Dedifferentiated amniotic fluid mesenchymal stem cell (primary cell): ENCODE data around the gene CD163.
"Not testable (repeated sequence)": the region's sequence is repeated elsewhere in the genome, so short reads cannot be mapped to it uniquely, and the experiment has no call there.

Experiments
- DNase-seq: peaks from one replicate; pipeline ENCODE4 v3.0.0-alpha.2; 2016; ENCODE audit errors: extremely low spot score

Gene CD163

DNA sequence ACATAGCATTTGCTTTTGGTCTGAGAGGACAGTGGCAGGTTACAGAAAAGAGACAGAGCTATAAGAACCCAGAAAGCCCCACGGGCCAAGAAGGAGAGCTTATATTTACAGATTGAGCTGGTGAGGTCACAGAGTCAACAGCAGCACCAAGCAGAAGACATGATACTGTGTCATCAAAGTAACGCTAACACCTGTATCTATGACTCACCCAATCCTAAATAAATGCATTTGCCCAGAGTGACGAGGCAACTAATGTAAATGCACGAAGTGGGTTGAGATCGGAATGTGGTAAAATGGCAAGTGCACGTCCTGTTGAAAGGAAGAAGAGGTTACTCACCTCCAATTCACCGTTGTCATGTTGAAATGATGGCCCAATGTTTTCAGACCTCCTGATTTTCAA, 52.9 kb downstream of the CD163 start:
- no peak for DNase-seq

DNA sequence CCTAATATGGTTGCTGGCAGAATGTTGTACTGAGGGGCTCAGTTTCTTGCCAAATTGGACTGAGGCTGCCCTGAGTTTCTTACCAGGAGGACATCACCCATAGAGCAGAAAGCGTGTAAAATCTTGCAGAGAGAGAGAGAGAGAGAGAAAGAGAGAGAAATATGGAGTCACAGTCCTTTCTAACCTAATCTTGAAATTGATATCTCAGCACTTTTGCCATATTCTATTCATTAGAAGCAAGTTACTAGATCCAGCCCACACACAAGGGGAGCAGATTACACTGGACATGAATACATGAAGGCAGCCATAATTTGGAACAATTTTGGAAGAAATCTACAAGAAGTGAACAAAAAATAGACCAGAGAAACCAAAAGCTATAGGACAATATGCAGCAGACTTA, 55.5 kb downstream of the CD163 start:
- no peak for DNase-seq

DNA sequence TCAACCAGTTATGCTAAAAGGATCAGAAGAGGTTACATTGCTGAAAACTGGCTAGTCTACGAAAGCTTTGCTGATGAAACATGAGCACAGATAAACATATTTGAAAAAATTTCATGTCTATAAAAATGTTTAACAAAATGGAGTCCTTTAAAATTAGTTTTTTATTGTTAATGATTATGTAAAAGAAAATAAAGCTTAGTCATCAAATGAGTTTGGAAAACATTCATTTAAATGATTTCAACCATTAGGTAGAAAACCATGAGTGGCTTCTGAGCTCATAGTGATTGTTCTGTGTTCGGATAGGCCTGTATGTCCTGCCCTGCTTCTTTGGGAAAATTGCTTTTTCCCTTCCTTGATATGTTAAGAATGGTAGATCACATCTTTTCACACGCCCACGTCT, 59.0 kb downstream of the CD163 start:
- no peak for DNase-seq

DNA sequence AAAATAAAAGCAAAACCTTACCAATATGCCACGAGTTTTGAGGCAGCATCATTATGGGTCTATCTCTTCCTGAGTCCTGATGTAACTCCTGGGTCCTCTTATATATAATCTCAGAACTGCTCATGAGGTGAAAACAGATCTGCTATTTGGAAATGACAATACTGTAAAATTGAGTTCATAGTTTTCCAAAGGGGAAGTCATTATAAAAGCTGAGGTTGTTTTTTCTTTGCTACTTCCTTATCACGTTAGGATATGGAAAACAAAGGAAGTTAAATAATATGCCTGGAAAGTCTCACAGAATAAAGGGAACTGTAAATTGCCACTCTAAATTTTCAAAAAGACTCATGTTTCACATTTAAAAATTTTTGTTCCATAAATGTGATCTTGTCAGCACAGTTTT, 59.5 kb downstream of the CD163 start, which contains the start of gene CD163L1:
Gene CD163L1, minus strand, starts transcription at position 78 of the 400 bp plus-strand sequence. Its CDS starts 26 bp downstream, at position 52.
- no peak for DNase-seq

DNA sequence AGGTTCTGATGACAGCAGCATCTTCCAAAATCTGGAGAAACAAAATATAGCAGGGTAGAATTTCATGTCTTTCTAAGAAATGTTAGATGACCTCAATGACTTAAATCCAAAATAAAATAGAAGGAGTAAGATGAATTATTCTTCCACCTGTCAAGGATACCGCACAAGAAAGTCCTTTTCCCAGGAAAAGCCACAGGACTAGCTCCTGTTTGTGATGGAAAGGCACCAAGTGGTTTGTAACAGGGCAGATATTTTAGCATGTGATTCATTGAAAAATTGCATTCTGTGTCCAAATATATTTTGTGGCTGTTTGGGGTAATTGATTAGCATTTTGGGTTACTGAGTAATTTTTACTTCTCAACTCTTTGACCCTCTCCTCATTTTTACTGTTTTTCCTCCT, 62.4 kb downstream of the CD163 start:
- no peak for DNase-seq

DNA sequence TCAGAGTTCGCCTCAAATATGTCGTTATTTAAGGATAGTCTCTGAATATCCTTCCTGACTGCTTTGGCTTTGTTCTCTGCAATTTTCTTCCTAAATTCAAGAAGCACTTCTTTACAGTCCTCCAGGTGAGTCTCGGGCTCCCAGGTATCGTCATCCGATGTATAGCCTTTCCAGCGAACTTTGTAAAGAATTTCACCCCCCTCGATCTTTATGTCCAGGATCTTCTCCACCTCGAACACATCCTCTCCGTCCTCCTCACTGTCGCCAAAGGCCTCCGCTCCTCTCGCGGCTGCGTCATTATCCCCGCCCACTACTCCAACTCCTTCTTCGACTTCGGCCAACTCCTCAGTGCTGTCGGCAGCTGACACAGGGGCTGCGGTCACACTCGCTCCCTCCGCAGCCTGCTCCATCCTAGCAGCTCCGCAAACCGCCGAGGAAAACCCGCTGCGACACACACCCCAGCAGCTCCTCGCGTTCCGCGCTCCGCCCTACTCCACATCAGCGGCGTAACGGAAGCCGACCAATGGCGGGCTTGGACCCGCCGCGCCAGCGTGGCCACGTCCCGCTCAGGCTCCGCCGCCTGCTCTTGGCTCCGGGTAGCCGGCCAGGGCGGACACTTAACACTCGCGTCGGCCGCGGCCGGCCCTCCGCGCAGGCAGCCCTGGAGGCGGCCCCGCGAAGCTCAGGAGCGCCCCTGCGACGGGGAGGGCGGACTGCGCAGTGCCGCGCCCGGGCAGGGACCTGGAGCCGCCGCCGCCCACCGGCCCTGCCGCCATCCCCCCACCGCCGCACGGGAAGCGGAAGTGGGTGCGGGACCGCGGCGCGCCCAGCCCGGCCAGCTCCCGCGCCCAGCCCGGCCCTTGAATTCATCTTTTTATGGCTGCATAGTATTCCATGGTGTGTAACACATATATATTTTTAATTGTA, 63.7 kb downstream of the CD163 start:
- no peak for DNase-seq

DNA sequence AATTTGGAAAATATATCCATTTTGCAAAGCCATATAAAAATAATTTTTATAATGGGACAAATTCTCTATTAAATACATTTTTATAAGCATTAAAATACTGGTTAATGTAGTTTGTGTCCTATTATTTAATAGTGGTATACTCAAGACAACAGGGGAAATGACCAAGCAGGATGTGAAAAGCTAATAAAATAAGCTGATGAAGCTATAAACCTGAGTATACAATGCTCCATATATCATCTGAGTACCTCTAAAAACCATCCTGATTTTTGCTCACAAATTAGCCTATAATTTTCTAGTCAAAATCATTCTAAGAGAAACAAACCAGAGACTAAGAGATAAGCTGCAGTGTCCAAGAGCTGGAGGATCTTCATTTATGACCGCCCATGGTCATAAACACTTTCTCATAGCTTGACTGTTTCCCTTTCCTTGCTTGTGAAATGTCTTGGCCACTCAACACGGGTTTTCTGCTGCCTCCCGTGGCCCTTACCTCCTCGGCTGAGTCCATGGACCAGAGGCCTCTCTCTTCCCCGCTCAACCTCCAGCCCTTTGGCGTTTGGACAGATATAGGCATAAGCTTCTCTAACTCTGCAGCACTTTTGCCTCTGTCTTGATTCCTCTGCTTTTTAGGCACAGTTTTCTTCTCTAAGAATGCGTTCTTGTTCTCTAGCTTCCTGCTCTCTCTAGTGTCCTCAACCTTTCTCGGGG, 65.1 kb downstream of the CD163 start:
- not testable (repeated sequence) for DNase-seq

DNA sequence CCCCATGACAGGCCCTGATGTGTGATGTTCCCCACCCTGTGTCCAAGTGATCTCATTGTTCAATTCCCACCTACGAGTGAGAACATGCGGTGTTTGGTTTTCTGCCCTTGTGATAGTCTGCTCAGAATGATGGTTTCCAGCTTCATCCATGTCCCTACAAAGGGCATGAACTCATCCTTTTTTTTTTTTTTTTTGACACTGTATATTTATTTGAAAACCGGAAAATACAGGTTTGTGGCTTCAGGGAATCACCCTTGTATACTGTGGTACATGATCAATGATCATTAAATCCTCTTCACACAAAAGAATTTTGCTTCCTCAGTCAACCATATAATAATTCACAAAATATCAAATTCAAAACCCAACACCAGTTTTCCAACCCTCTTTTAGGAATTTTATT, 66.1 kb downstream of the CD163 start:
- DNase-seq: not testable (repeated sequence)

DNA sequence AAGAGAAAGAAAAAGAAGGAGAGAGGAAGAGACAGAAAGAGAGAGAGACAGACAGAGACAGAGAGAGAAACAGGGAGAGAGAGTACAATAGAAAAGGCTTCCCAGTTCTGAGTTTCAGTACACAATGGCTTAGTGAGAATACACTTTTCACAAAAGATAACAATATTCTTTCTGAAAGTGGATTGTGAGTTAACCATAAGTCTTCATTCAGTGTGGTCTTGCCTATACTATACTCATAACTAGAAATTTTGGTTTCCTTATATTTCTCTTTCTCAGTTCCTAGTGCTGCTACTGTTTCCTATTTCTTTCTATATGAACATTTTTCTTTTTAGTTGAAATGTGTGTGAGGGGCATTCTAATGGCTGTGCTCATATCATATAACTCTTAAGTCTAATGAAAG, 68.9 kb downstream of the CD163 start:
- no peak for DNase-seq

DNA sequence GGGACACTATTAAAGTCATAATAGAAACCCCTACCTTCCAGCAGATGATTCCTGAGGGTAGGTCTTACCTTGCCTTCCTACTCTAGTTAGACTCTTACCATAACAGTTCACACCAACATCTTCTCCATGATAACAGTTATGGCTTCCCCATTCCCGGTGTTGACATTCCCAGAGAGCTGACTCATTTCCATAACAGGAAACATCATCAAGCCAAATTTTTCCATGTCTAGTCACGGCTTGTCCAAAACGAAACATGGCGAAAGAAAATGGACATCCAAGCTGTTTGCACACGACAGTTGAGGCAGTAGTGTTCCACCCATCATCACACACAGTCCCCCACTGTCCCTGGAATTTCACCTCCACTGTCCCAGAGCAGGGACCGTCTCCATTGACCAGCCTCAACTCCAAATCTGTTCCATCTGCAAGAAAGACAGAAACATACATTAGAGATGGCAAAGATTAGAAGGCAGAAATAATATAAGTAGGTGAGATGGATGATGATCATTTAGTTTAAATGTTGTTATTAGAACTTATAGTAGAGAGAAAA, 70.2 kb downstream of the CD163 start:
- DNase-seq: no peak

DNA sequence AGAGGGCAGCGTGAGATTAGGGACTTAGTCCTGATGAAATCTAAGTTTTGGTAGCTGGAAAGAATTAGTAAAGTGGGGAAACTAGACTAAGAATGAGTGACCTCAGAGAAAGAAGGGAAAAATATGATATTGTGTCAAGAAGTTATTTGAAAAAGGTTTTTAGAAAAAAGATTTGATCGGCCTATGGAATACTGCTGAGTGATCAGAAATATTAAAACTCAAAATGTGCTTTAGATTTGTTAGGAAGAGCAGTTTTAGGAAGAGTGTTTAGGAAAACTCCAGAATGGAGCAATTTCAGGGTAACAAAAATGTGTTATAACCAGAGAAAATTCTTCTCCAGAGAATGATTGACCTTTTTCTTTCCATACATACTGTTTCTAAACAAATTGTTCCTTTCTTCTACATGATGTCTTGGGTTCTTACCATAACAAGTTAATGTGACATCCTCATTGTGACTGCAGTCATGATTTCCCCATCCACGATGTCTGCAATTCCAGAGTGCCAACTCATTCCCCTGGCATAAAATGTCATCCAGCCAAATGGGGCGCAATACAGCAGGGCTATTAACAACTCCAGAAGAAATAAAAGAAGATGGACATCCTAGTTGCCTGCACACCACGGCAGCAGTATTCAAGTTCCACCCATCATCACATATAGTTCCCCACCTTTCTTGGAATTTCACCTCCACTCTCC, 71.4 kb downstream of the CD163 start:
- DNase-seq: no peak
